Thyroid gland (tissue), 4 donors: ENCODE results near the gene SLC37A2. TPM values are rescaled to one million over a fixed set of nuclear protein-coding genes. Genes with fewer than 3 reads are reported as not detected.

Source experiments
- DNase-seq, 2 donors: peaks; one replicate each; pipeline ENCODE4 v3.0.0-alpha.2; 2019
- H3K27ac ChIP-seq, 3 donors: fragments of 200-600 bp; sonication (generic); 1 replicate in 2 of 3; 2 replicates in 1 of 3; pipeline ENCODE4 v1.5.1; 2016 to 2019; ENCODE audit warnings: mild to moderate bottlenecking in 1 of 3, moderate library complexity in 1 of 3
- H3K27me3 ChIP-seq: fragments of 200-600 bp; sonication (generic); one replicate; pipeline ENCODE4 v1.5.1; 2019
- H3K36me3 ChIP-seq, 2 donors: fragments of 200-600 bp; sonication (generic); one replicate each; pipeline ENCODE4 v1.5.1; 2016 to 2019
- H3K4me1 ChIP-seq, 2 donors: fragments of 200-600 bp; sonication (generic); one replicate each; pipeline ENCODE4 v1.5.1; 2017 to 2019
- H3K4me3 ChIP-seq, 3 donors: fragments of 200-600 bp; sonication (generic); replicated peaks in 1 of 3; 1 replicate in 2 of 3; 2 replicates in 1 of 3; pipeline ENCODE4 v1.5.1; 2016; ENCODE audit warnings: mild to moderate bottlenecking in 1 of 3
- H3K9me3 ChIP-seq: fragments of 200-600 bp; sonication (generic); one replicate; pipeline ENCODE4 v1.5.1; 2017
- CTCF ChIP-seq, 6 experiments: fragments of 200-600 bp in 3 of 6; fragments of 450-650 bp in 3 of 6; sonication (generic) in 3 of 6; IDR thresholded peaks; one replicate each; pipeline ENCODE4 v1.5.1; 2016 to 2019; ENCODE audit warnings: antibody characterized with exemption in 6 of 6, mild to moderate bottlenecking in 2 of 6, inconsistent platforms in 1 of 6, moderate library complexity in 1 of 6
- POLR2A ChIP-seq, 2 donors: fragments of 450-650 bp; IDR thresholded peaks; one replicate each; pipeline ENCODE4 v1.6.1; 2017; ENCODE audit warnings: antibody characterized with exemption in 2 of 2, mild to moderate bottlenecking in 2 of 2, moderate library complexity in 1 of 2
- WGBS, 2 donors: methylation state at CpG; one replicate each; pipeline ENCODE4 v1.1.5; 2017; 5-methylcytosine and 5-hydroxymethylcytosine counted together
- intact Hi-C: fragments of 100-400 bp; cut with DNase I; formaldehyde crosslinking; loops from one replicate; pipeline ENCODE4 v1.15.1; 2023
- total RNA-seq, 4 donors: library from RNA; depleted of rRNA; stranded (reverse); fragments of >200 nt; gene quantifications; one replicate each; pipeline ENCODE4 v1.2.3, GENCODE V29; 2016

The SLC37A2 gene
- total RNA-seq, 4 donors from 2014 or later: 2.1 to 3.6 (median 3.4) TPM

- H3K36me3 ChIP-seq: no peaks in the 10 kb centered on the region
- H3K27ac ChIP-seq: no peak overlapping the region
- WGBS, 2 donors: 84 to 86% methylated on average over 4 of the region's 4 CpGs
- H3K27me3 ChIP-seq: no peaks in the 10 kb centered on the region
- no peaks in the 10 kb centered on the region for H3K9me3 ChIP-seq
- H3K4me3 ChIP-seq: no peak overlapping the region
- no peaks in the 10 kb centered on the region for H3K4me1 ChIP-seq
- no peak for TF ChIP-seq POLR2A (IDR thresholded peaks at IDR 0.05)
- TF ChIP-seq CTCF (IDR thresholded peaks at IDR 0.05): no peak
- intact Hi-C loops: no loop called here
- DNase-seq: no peak
These were observed 60.3 kb downstream of the SLC37A2 start for GRCh38 chr11:125123194-125123946.

- H3K27me3 ChIP-seq: no peaks in the 10 kb centered on the region
- no peaks in the 10 kb centered on the region for H3K4me1 ChIP-seq
- 63 to 69% methylated on average over 10 of the region's 10 CpGs for WGBS, 2 donors
- H3K4me3 ChIP-seq: no peak overlapping the region
- intact Hi-C loops: no loop called here
- H3K27ac ChIP-seq: no peak overlapping the region
- peak; percentile 44 to 62 for DNase-seq
- H3K9me3 ChIP-seq: no peaks in the 10 kb centered on the region
- peak in 5 of 6 experiments; percentile 5 to 47 (median 29) for TF ChIP-seq CTCF (IDR thresholded peaks at IDR 0.05)
- no peak for TF ChIP-seq POLR2A (IDR thresholded peaks at IDR 0.05)
- H3K36me3 ChIP-seq: no peaks in the 10 kb centered on the region
These were observed 61.0 kb downstream of the SLC37A2 start for GRCh38 chr11:125123947-125124617.

GRCh38 chr11:125124618-125124992 is 61.5 kb downstream of the SLC37A2 start:
- Histone ChIP-seq H3K4me1 (no peaks in the 10 kb centered on the region), H3K27me3 (no peaks in the 10 kb centered on the region), H3K9me3 (no peaks in the 10 kb centered on the region), H3K4me3 (no peak overlapping the region), H3K27ac (no peak overlapping the region), H3K36me3 (no peaks in the 10 kb centered on the region)
- 85 to 94% methylated on average over 4 of the region's 4 CpGs for WGBS, 2 donors
- intact Hi-C loops: no loop called here
- TF ChIP-seq CTCF (IDR thresholded peaks at IDR 0.05) (no peak), POLR2A (IDR thresholded peaks at IDR 0.05) (no peak)
- no peak for DNase-seq

DNA sequence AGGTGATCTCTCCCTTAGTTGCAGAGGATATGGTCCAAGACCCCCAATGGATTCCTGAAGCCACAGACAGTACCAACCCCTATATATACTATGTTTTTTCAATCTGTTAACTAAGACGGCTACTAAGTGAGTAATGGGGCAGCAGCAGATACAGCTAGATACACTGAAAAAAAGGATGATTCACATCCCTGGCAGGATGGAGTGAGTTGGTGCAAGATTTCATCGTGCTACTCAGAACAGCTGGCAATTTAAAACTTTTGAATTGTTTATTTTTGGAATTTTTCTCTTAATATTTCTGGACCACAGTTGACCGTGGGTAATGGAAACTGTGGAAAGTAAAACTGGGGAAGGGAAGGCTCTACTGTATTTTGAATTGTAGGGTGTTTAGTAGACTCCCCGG is 65.3 kb downstream of the SLC37A2 start:
- H3K27ac ChIP-seq: no peak overlapping the region
- TF ChIP-seq CTCF (IDR thresholded peaks at IDR 0.05) (no peak), POLR2A (IDR thresholded peaks at IDR 0.05) (no peak)
- DNase-seq: no peak
- intact Hi-C loops: no loop called here
- H3K4me3 ChIP-seq: no peak overlapping the region
- H3K36me3 ChIP-seq: no peaks in the 10 kb centered on the region
- H3K4me1 ChIP-seq: no peaks in the 10 kb centered on the region
- no peaks in the 10 kb centered on the region for H3K9me3 ChIP-seq
- no peaks in the 10 kb centered on the region for H3K27me3 ChIP-seq
- 77 to 86% methylated on average over 4 of the region's 4 CpGs for WGBS, 2 donors

GRCh38 chr11:125129316-125129993 is 66.3 kb downstream of the SLC37A2 start:
- peak; percentile 12 for DNase-seq
- no peaks in the 10 kb centered on the region for H3K36me3 ChIP-seq
- no peaks in the 10 kb centered on the region for H3K27me3 ChIP-seq
- H3K27ac ChIP-seq: no peak overlapping the region
- TF ChIP-seq POLR2A (IDR thresholded peaks at IDR 0.05) (no peak), CTCF (IDR thresholded peaks at IDR 0.05) (no peak)
- 43 to 52% methylated on average over 22 of the region's 22 CpGs for WGBS, 2 donors
- H3K9me3 ChIP-seq: no peaks in the 10 kb centered on the region
- H3K4me1 ChIP-seq: no peaks in the 10 kb centered on the region
- no peak overlapping the region for H3K4me3 ChIP-seq
- intact Hi-C loops: no loop called here
